Measurements from ENCODE around the gene ORAI3. TPM values are rescaled to one million over a fixed set of nuclear protein-coding genes. Genes with fewer than 3 reads are reported as not detected.

Gene ORAI3
- total and polyA plus RNA-seq, 2 of the 13 experiments (the other 11 are each of a cell fraction or from before 2014, with no cell fraction given) = 11.4 to 32.0 TPM

DNA sequence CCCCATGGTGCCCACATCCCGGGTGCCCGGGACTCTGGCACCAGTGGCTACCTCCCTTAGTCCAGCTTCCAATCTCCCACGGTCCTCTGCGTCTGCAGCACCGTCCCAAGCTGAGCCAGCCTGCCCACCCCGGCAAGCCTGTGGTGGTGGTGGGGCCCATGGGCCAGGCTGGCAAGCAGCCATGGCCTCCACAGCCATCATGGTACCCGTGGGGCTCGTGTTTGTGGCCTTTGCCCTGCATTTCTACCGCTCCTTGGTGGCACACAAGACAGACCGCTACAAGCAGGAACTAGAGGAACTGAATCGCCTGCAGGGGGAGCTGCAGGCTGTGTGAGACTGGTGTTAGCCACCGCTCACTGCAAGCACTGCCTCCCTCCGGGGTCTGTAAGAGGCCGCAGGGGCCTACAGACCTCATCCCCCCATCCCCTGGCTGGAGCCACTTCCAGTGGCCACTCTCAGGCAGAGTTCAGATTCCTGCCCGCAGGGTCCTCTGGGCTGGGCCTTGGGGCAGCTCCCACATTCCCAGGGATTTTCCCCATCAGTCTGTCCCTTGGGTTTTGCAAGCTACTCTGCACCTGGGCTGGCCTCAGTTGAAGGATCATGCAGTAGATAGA lies 4.8 kb downstream of the ORAI3 start (continued):
- TF ChIP-seq, protein P1, sequence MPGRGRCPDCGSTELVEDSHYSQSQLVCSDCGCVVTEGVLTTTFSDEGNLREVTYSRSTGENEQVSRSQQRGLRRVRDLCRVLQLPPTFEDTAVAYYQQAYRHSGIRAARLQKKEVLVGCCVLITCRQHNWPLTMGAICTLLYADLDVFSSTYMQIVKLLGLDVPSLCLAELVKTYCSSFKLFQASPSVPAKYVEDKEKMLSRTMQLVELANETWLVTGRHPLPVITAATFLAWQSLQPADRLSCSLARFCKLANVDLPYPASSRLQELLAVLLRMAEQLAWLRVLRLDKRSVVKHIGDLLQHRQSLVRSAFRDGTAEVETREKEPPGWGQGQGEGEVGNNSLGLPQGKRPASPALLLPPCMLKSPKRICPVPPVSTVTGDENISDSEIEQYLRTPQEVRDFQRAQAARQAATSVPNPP (CRISPR knock-in tag; IDR thresholded peaks at IDR 0.05) = no peak
- TF ChIP-seq ERF (CRISPR knock-in tag; IDR thresholded peaks at IDR 0.05) = 0 out of 2 replicates have a peak, but pooled peaks have one; percentile 44
- 0 out of 2 replicates have a peak, but pooled peaks have one; percentile 20 for TF ChIP-seq HBP1 (CRISPR knock-in tag; IDR thresholded peaks at IDR 0.05; ENCODE audit: low read depth)
- 0 out of 2 replicates have a peak, but pooled peaks have one; percentile 23 for TF ChIP-seq LBX2 (CRISPR knock-in tag; IDR thresholded peaks at IDR 0.05; ENCODE audit: borderline replicate concordance)
- no peak for TF ChIP-seq NCOA5 (CRISPR knock-in tag; IDR thresholded peaks at IDR 0.05)
- no peak for TF ChIP-seq ZFP82 (CRISPR knock-in tag; IDR thresholded peaks at IDR 0.05; ENCODE audit: borderline replicate concordance)
- TF ChIP-seq ZNF891 (CRISPR knock-in tag; IDR thresholded peaks at IDR 0.05) = peak; percentile 57
- peak; percentile 67; the same call in 1 of the 2 replicates for TF ChIP-seq GATAD1 (CRISPR knock-in tag; IDR thresholded peaks at IDR 0.05)
- peak; percentile 61 for TF ChIP-seq ZFY (CRISPR knock-in tag; IDR thresholded peaks at IDR 0.05)
- TF ChIP-seq ATF7-NPFF (CRISPR knock-in tag; IDR thresholded peaks at IDR 0.05; ENCODE audit: low read depth) = peak; percentile 42; the same call in 1 of the 2 replicates
- TF ChIP-seq ZNF180 (CRISPR knock-in tag; IDR thresholded peaks at IDR 0.05; ENCODE audit: borderline replicate concordance, low read depth) = no peak
- no peak for TF ChIP-seq ZNF326 (CRISPR knock-in tag; IDR thresholded peaks at IDR 0.05; ENCODE audit: borderline replicate concordance)
- TF ChIP-seq, protein P2, sequence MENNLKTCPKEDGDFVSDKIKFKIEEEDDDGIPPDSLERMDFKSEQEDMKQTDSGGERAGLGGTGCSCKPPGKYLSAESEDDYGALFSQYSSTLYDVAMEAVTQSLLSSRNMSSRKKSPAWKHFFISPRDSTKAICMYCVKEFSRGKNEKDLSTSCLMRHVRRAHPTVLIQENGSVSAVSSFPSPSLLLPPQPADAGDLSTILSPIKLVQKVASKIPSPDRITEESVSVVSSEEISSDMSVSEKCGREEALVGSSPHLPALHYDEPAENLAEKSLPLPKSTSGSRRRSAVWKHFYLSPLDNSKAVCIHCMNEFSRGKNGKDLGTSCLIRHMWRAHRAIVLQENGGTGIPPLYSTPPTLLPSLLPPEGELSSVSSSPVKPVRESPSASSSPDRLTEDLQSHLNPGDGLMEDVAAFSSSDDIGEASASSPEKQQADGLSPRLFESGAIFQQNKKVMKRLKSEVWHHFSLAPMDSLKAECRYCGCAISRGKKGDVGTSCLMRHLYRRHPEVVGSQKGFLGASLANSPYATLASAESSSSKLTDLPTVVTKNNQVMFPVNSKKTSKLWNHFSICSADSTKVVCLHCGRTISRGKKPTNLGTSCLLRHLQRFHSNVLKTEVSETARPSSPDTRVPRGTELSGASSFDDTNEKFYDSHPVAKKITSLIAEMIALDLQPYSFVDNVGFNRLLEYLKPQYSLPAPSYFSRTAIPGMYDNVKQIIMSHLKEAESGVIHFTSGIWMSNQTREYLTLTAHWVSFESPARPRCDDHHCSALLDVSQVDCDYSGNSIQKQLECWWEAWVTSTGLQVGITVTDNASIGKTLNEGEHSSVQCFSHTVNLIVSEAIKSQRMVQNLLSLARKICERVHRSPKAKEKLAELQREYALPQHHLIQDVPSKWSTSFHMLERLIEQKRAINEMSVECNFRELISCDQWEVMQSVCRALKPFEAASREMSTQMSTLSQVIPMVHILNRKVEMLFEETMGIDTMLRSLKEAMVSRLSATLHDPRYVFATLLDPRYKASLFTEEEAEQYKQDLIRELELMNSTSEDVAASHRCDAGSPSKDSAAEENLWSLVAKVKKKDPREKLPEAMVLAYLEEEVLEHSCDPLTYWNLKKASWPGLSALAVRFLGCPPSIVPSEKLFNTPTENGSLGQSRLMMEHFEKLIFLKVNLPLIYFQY (CRISPR knock-in tag; IDR thresholded peaks at IDR 0.05; ENCODE audit: borderline replicate concordance) = peak; percentile 38; the same call in 1 of the 2 replicates
- TF ChIP-seq E2F5 (CRISPR knock-in tag; conservative IDR thresholded peaks at IDR 0.05) = no peak
- peak; percentile 73; the same call in 1 of the 2 replicates for TF ChIP-seq ZNF251 (CRISPR knock-in tag; IDR thresholded peaks at IDR 0.05)
- TF ChIP-seq NCOA2 (CRISPR knock-in tag; IDR thresholded peaks at IDR 0.05) = 0 out of 2 replicates have a peak, but pooled peaks have one; percentile 25
- TF ChIP-seq, protein P3, sequence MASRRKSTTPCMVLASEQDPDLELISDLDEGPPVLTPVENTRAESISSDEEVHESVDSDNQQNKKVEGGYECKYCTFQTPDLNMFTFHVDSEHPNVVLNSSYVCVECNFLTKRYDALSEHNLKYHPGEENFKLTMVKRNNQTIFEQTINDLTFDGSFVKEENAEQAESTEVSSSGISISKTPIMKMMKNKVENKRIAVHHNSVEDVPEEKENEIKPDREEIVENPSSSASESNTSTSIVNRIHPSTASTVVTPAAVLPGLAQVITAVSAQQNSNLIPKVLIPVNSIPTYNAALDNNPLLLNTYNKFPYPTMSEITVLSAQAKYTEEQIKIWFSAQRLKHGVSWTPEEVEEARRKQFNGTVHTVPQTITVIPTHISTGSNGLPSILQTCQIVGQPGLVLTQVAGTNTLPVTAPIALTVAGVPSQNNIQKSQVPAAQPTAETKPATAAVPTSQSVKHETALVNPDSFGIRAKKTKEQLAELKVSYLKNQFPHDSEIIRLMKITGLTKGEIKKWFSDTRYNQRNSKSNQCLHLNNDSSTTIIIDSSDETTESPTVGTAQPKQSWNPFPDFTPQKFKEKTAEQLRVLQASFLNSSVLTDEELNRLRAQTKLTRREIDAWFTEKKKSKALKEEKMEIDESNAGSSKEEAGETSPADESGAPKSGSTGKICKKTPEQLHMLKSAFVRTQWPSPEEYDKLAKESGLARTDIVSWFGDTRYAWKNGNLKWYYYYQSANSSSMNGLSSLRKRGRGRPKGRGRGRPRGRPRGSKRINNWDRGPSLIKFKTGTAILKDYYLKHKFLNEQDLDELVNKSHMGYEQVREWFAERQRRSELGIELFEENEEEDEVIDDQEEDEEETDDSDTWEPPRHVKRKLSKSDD (CRISPR knock-in tag; IDR thresholded peaks at IDR 0.05; ENCODE audit: low read depth) = peak; percentile 51; the same call in 1 of the 2 replicates
- no peak for TF ChIP-seq XBP1 (CRISPR knock-in tag; IDR thresholded peaks at IDR 0.05)
- peak; percentile 60; the same call in 1 of the 2 replicates for TF ChIP-seq ZNF501 (CRISPR knock-in tag; IDR thresholded peaks at IDR 0.05)
